HAP-1 (cell line): ENCODE results near the gene SORL1-AS1.

Experiments used
- DNase-seq, 2 experiments: peaks; one replicate each; pipeline ENCODE4 v3.0.0-alpha.2; 2016 to 2020; ENCODE audit warnings: low spot score in 2 of 2
- H3K27me3 ChIP-seq: fragments of 250-450 bp; sonication (Bioruptor Pico); 2 replicates; pipeline ENCODE4 v1.5.1; 2020; ENCODE audit warnings: low read depth, mild to moderate bottlenecking, moderate library complexity
- H3K36me3 ChIP-seq: fragments of 250-450 bp; sonication (Bioruptor Pico); replicated peaks from 2 replicates; pipeline ENCODE4 v1.5.1; 2020; ENCODE audit warnings: mild to moderate bottlenecking
- H3K4me1 ChIP-seq: fragments of 250-450 bp; sonication (Bioruptor Pico); 2 replicates; pipeline ENCODE4 v1.5.1; 2020; ENCODE audit warnings: mild to moderate bottlenecking
- H3K4me3 ChIP-seq: fragments of 250-450 bp; sonication (Bioruptor Pico); 2 replicates; pipeline ENCODE4 v1.5.1; 2020; ENCODE audit warnings: mild to moderate bottlenecking, moderate library complexity
- H3K9me3 ChIP-seq: fragments of 250-450 bp; sonication (Bioruptor Pico); 2 replicates; pipeline ENCODE4 v1.5.1; 2020; ENCODE audit warnings: mild to moderate bottlenecking, moderate library complexity
- in situ Hi-C: fragments of 300-500 bp; cut with MboI; formaldehyde crosslinking; loops from 3 replicates; pipeline ENCODE4 v1.14.3; 2020; ENCODE audit warnings: low sequenced_read_pairs, inconsistent platforms, mixed read lengths

Gene SORL1-AS1

DNA sequence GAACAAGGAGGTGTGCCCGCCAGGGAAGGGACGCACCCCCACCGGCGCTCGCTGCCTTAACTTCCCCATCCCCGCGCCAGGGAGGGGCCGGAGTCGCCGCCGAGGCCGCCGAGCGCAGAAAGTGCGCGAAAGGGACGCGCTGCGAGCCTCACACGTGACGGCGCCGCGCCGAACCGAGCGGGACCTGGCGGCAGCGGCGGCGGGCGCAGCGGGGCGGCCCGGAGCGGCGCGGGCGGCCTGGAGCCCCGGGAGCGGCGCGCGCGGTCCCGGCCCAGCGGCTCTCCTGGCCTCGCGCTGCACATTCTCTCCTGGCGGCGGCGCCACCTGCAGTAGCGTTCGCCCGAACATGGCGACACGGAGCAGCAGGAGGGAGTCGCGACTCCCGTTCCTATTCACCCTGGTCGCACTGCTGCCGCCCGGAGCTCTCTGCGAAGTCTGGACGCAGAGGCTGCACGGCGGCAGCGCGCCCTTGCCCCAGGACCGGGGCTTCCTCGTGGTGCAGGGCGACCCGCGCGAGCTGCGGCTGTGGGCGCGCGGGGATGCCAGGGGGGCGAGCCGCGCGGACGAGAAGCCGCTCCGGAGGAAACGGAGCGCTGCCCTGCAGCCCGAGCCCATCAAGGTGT lies 670 bp downstream of the SORL1-AS1 start, which contains the start of gene SORL1:
Gene SORL1 (plus strand): TSS at position 329 of the 623 bp plus-strand sequence. CDS start 18 bp downstream, at position 347.
- Histone ChIP-seq H3K36me3 (no peaks in the 10 kb centered on the region), H3K27me3 (no peaks in the 10 kb centered on the region), H3K4me1 (peaks cover 24% of the 10 kb centered on the region), H3K9me3 (no peaks in the 10 kb centered on the region), H3K4me3 (peak within 1 kb of the TSS; percentile 69)
- DNase-seq: peak; percentile 69 to 86
- in situ Hi-C loops: no loop called here

DNA sequence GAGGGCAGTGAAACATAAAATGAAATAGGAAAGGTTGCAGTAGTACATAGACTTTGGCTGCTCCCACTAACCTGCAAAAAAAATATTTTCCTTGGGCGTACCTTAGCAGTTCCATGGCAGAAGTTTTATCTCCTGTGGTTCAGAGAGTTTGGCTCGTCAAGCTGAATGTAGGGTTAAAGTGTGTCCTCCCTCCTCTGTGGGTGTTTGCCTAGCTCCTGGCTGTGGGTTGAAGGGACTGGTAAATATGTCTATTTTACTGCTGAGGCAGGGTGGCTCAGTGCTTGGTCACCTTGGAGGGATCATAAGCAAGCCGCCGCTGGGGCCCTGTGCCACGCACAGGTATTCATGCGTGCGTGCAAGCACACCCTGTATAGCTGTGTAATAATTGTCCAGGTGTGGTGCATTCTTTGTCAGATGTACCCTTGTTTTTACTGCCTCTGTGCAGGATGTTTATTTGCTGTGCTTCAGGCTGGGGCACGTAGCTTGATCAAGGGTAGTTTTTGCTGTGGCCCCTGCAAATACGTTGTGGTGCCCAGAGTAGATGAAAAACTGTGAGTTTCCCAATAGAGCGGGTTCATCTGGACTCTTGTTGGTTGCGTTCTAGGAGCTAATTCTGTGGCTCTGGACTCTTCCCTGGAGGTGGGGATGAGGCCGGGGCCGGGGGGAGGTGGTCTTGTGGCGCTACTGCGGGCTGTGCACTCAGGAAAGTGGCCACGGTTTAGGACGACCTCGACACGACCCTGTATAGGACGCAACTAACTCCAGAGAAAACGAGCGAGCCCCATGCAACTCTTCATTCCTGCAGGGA lies 1.4 kb downstream of the SORL1-AS1 start:
- no peak for DNase-seq
- H3K9me3 ChIP-seq: no peaks in the 10 kb centered on the region
- no peaks in the 10 kb centered on the region for H3K36me3 ChIP-seq
- peaks cover 19% of the 10 kb centered on the region for H3K4me1 ChIP-seq
- no peaks in the 10 kb centered on the region for H3K27me3 ChIP-seq
- in situ Hi-C loops: no loop called here
- H3K4me3 ChIP-seq: peak overlapping the region; percentile 69

DNA sequence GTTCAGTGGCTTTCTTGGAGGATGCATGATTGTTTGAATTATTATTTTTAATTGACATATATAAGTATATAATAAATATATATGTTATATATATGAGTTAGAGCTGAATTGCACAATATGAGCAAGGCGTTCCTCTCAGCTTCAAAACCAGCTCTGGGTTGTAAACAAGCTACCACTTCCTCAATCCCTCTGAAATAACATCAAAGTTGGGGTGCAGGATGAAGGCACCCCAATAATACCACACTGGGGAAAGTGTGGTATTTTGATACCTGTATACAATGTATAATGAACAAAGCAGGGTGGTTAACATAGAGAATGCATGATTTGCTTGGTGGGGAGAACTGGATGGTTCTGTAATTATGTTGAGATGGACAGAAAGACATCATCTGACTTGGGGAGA lies 2.4 kb downstream of the SORL1-AS1 start:
- Histone ChIP-seq H3K4me1 (peaks cover 16% of the 10 kb centered on the region), H3K27me3 (no peaks in the 10 kb centered on the region), H3K4me3 (no peak overlapping the region)

DNA sequence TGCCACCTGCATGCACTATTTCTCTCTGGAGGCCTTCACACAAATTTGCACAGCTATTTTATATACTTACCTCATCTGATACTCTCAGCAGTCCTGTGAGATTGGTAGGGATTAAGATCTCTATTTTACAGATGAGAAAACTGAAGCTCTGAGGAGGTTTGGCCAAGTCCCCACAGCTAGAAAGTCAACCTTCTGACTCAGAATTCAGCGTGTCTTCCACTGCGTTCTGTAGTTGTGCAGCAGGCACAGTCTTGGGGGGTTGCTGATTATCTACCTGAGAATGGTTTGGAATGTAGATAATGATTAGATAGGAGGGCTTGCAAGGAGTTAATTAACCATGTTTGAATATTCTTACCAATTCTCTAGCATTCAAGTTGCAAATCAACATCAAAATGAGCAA lies 3.1 kb downstream of the SORL1-AS1 start:
- in situ Hi-C loops: no loop called here
- no peaks in the 10 kb centered on the region for H3K27me3 ChIP-seq
- no peak overlapping the region for H3K4me3 ChIP-seq
- peaks cover 16% of the 10 kb centered on the region for H3K4me1 ChIP-seq
- no peak for DNase-seq
- no peaks in the 10 kb centered on the region for H3K36me3 ChIP-seq
- no peaks in the 10 kb centered on the region for H3K9me3 ChIP-seq

More for the DNA sequence above, 2.4 kb downstream of the SORL1-AS1 start:
- no peaks in the 10 kb centered on the region for H3K36me3 ChIP-seq
- no peaks in the 10 kb centered on the region for H3K9me3 ChIP-seq
- no peak for DNase-seq
- in situ Hi-C loops: no loop called here

DNA sequence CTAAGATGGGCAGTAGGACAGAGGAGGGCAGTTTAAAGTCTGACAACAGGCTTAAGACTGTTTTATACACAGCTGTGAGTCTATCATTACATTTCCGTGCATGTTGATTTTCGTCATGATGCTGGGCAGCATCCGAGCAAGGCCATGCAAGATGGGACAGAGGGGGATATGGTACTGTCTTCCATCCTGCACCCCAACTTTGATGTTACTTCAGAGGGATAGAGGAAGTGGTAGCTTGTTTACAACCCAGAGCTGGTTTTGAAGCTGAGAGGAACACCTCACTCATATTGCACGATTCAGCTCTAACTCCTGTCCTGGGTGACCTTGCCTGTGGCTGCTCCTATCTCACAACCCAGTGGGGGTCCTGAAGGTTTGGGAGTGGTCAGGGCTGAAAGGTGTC lies 3.6 kb downstream of the SORL1-AS1 start:
- in situ Hi-C loops: no loop called here
- Histone ChIP-seq H3K9me3 (no peaks in the 10 kb centered on the region), H3K4me1 (peaks cover 16% of the 10 kb centered on the region), H3K4me3 (no peak overlapping the region), H3K36me3 (no peaks in the 10 kb centered on the region), H3K27me3 (no peaks in the 10 kb centered on the region)
- DNase-seq: no peak

DNA sequence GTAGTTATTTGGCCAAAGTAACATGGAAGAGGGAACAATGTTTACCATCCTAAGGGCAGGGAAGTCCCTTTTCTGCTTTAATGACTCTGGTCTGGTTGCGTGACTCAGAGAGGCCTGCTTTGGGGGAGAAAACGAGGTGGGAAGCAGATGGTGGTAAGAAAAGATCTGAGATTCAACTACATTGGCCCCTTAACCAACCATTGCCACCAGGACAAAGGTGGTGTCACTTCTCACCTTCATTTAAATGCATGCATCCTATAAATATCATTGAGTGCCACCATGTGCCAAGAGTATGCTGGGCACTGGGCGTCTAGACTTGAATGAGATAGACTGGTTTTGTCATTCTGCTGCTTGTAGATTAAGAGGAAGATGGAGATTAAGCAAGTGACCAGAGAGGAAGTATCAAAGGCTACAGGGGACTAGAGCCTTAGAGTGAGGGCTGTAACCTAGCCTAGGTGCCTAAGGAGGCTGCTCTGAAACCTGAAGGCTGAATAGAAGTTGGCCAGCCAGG lies 4.3 kb downstream of the SORL1-AS1 start:
- Histone ChIP-seq H3K4me1 (peaks cover 12% of the 10 kb centered on the region), H3K4me3 (no peak overlapping the region), H3K9me3 (no peaks in the 10 kb centered on the region), H3K36me3 (no peaks in the 10 kb centered on the region), H3K27me3 (no peaks in the 10 kb centered on the region)
- DNase-seq: no peak
- in situ Hi-C loops: no loop called here

DNA sequence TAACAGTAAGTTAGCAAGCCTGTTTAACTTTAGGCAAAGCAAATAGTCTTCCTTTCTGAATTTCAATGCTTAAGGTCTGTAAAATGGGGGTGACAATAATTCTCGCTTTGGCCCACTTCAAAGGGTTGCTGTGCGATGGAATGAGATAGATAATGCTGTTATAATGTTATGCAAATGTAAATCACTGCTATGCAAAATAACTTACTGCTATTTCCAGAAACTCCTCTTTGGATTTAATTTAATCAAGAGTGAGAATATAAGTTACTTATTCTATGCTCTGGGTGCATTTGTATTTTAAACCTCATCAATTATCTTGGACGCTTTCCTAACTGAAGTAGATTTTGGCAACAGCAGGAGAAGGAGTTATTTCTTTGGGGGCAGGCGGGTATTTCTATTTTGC lies 4.8 kb downstream of the SORL1-AS1 start:
- DNase-seq: no peak
- no peak overlapping the region for H3K4me3 ChIP-seq
- in situ Hi-C loops: no loop called here
- H3K27me3 ChIP-seq: no peaks in the 10 kb centered on the region
- H3K4me1 ChIP-seq: peaks cover 8% of the 10 kb centered on the region
- no peaks in the 10 kb centered on the region for H3K36me3 ChIP-seq
- H3K9me3 ChIP-seq: no peaks in the 10 kb centered on the region

DNA sequence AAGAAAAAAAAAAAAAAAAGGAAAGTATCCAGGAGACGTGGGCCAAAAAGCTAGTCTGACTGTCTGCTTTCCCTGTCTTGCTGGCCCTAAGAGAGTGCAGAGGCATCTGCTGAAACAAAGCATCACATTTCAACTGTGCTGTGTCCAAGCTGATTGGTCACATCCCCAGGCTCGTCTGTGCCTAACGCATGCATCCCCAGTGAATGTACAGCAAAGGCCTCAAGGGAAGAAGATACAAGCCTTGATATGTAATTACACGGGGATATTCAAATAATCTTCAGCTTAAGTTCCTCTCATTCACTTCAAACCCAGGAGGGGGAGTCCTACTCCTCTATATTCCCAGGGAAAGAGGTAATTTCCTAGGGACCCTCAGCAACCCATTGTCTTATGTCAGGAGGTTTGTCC lies 6.0 kb downstream of the SORL1-AS1 start:
- H3K27me3 ChIP-seq: no peaks in the 10 kb centered on the region
- in situ Hi-C loops: no loop called here
- DNase-seq: peak in 1 of 2 experiments; percentile 20
- peaks cover 7% of the 10 kb centered on the region for H3K4me1 ChIP-seq
- H3K9me3 ChIP-seq: no peaks in the 10 kb centered on the region
- H3K36me3 ChIP-seq: no peaks in the 10 kb centered on the region
- H3K4me3 ChIP-seq: no peak overlapping the region

DNA sequence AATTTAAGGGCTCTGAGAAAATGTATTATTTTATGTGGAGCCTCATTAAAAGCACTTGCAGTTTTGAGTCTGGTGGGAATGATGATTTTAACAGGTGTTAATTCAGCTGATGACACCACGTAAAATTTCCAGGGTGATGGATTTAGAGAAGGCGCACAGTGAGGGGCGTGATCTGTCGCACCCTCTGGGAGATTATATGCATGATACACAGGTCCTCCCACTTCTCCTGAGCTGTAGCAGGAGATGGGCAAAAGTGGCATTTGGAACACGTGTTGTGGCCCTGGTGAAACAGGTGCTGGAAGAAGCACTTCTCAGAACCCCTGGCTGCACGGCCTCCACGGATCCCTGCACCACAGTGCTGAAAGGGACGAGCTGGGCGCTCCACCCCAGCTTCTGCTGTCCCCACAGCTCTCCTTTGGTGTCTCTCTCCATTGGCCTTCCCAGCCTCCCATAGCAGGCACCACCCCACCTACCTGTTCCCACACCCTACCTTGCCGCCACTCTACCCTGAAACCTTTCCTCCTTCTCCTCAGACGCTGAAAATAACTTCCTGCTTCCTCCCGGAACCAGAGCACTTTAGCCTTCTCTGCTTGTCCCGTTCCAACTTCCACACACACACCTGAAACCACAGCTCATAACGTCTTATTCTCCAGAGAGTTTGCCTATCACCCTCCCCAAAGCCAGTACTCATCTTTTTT lies 7.5 kb downstream of the SORL1-AS1 start:
- in situ Hi-C loops: no loop called here
- Histone ChIP-seq H3K9me3 (no peaks in the 10 kb centered on the region), H3K4me1 (peaks cover 5% of the 10 kb centered on the region), H3K27me3 (no peaks in the 10 kb centered on the region), H3K36me3 (no peaks in the 10 kb centered on the region), H3K4me3 (no peak overlapping the region)
- DNase-seq: no peak

DNA sequence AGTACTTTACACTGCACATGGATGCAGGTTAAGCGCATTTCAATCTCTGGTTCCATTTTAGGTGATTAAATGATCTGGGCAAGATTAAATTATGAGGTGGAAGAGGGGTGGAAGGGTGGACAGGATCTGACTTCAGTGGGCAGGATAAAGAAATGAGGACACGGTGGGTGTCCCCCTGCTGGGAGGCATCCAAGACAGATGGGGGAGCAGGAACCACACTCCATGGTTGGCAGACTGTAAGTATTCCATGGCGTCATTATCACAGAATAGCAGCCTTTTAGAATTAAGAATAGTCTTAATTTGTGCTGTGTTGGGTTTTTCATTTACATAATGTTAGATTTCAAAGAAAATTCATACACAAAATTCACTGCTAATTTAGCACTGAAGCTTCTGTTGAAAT lies 8.2 kb downstream of the SORL1-AS1 start:
- Histone ChIP-seq H3K4me1 (peaks cover 5% of the 10 kb centered on the region), H3K27me3 (no peaks in the 10 kb centered on the region), H3K36me3 (no peaks in the 10 kb centered on the region), H3K9me3 (no peaks in the 10 kb centered on the region), H3K4me3 (no peak overlapping the region)
- in situ Hi-C loops: no loop called here
- DNase-seq: no peak

DNA sequence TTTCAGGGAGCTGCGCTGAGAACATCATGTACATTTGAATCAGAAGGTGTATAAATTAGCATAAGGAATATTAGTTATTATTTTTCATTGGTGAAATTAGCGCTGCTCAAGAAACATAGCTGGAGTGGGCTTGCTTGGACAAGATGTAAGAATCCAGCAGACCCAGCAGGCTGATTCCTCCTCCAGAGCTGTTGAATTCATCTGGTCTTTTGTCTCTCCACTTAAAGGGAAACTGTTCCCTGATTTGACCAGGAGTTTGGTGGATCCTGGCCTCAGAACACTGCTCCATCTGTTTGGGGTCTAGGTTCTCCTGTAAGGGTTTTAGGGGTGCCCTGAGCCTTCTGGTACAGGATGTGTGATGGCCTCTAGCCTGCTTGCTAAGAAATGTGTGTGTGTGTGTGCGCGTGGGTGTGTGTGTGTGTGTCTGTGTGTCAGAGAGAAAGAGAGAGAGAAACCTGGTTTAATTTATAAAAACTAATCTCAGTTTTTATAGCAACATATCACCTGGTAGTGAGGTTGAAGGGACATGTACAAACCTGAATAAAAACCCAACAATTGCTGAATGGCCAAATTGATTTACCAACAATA lies 9.0 kb downstream of the SORL1-AS1 start:
- in situ Hi-C loops: no loop called here
- no peak for DNase-seq
- Histone ChIP-seq H3K4me1 (peaks cover 5% of the 10 kb centered on the region), H3K36me3 (no peaks in the 10 kb centered on the region), H3K9me3 (no peaks in the 10 kb centered on the region), H3K27me3 (no peaks in the 10 kb centered on the region), H3K4me3 (no peak overlapping the region)

DNA sequence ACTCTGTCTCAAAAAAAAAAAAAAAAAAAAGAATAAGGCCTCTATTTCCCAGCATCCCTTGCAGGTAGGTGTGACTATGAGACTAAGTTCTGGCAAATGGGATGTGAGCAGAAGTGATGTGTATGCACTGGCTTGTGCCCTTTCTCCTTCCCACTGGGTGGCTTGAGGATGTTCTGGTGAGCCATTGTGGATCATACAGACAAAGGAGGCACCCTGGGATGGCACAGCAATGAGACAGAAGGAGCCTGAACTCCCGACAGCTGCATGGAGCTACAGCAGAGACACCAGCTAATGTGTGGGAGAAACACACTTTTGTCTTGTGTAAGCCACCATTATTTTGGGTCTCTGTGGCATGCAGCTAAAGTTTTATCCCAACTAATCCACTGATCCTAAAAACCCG lies 11.2 kb downstream of the SORL1-AS1 start:
- Histone ChIP-seq H3K9me3 (no peaks in the 10 kb centered on the region), H3K36me3 (no peaks in the 10 kb centered on the region), H3K4me3 (no peak overlapping the region), H3K4me1 (peaks cover under 1% of the 10 kb centered on the region; the same call in 1 of the 2 replicates), H3K27me3 (no peaks in the 10 kb centered on the region)
- no peak for DNase-seq
- in situ Hi-C loops: no loop called here

DNA sequence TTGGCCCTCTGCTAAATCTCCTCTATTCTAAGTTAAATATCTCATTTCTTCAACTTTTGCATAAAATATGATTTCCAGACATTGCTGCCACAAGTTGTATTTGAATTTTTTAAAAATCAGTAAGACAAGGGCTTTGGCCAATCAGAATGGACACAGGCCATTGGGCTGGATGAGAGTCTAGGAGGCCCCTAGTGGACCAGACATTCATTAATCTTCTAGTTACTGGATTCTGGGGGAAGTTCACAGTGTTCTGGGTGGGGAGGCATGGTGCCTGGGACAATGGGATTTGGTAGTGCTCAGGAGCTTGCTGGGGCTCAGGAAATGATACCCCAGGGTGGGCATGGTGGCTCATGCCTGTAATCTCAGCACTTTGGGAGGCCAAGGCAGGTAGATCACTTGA lies 13.0 kb downstream of the SORL1-AS1 start:
- in situ Hi-C loops: no loop called here
- Histone ChIP-seq H3K36me3 (no peaks in the 10 kb centered on the region), H3K4me3 (no peak overlapping the region), H3K27me3 (0 out of 2 replicates have a peak, but pooled peaks cover 2% of the 10 kb centered on the region), H3K9me3 (no peaks in the 10 kb centered on the region), H3K4me1 (peaks cover 9% of the 10 kb centered on the region)
- DNase-seq: no peak
